GM11168 (cell line): ENCODE data around the gene ARID3C.

Experiments
- in situ Hi-C: fragments of 300-500 bp; cut with MboI; formaldehyde crosslinking; loops from one replicate; pipeline ENCODE4 v1.12.0; 2022; ENCODE audit warnings: low sequenced_read_pairs; ENCODE audit not compliant: unreplicated experiment

Gene ARID3C

GRCh38 chr9:34633166-34633565 lies 4.3 kb upstream of the ARID3C start:
- in situ Hi-C loops = no loop called here

GRCh38 chr9:34630402-34631154 lies 1.7 kb upstream of the ARID3C start:
- in situ Hi-C loops = no loop called here

DNA sequence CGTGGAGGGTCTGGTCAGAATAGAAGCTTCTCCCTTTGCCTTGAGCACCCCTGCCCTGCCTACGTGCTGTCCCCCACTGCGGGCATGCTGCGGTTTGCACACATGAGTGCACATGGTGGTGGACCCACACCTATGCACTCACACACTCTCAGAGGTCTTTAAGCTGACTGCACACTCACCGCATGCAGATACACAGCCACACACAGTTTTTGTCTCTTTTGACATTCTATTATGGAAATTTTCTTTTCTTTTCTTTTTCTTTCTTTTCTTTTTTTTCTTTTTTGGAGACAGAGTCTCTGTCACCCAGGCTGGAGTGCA lies 584 bp upstream of the ARID3C start:
- in situ Hi-C loops = no loop called here

GRCh38 chr9:34627716-34628655 lies 880 bp downstream of the ARID3C start:
- in situ Hi-C loops = no loop called here

DNA sequence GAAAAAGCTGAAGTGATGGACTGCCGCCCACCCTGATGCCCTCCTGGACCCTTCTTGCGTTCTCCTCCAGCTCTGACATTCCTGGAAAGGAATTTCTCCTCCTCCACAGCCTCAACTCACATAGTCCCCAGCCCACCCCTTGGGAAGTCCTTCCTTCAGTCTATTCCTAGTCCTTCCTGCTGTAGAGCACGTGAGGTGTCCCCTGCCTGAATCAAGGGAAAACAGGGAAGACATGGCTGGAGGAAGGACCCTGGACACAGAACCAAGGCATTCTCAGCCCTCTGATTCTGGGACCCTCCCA lies 3.7 kb downstream of the ARID3C start:
- in situ Hi-C loops = no loop called here

DNA sequence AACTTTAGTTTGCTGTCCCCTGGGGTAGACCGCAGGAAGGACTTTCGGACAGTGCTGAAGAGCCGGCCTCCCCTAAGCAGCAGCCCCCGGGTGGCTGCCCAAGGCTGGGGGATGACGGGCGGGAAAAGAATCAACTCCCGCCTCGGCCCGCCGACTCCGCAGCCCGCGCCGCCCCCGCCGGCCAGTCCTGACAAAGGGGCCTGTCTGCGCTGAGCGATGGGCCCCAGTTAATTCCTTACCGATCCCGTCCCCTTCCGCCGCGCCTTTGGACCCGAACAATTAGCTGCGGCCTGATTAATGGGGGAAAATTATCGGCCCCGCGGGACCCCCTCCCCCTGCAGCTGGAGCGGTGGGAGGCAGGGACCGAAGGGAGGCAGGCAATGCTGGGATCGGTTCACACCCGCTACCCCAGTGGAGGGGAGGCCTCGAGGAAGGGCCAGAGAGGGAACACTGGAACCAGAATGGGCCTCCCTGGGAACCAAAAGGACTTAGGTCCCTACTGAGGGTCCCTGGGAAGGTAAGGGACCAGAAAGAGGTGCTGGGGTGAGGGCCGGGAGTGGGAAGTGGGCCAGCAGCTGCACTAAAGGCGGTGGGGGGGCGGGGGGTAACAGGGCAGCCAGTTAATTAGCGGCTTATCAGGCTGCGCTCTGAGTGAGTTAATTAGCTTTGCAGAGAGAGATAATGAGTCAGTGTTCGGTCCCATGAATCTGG lies 4.2 kb downstream of the ARID3C start:
- in situ Hi-C loops = no loop called here

DNA sequence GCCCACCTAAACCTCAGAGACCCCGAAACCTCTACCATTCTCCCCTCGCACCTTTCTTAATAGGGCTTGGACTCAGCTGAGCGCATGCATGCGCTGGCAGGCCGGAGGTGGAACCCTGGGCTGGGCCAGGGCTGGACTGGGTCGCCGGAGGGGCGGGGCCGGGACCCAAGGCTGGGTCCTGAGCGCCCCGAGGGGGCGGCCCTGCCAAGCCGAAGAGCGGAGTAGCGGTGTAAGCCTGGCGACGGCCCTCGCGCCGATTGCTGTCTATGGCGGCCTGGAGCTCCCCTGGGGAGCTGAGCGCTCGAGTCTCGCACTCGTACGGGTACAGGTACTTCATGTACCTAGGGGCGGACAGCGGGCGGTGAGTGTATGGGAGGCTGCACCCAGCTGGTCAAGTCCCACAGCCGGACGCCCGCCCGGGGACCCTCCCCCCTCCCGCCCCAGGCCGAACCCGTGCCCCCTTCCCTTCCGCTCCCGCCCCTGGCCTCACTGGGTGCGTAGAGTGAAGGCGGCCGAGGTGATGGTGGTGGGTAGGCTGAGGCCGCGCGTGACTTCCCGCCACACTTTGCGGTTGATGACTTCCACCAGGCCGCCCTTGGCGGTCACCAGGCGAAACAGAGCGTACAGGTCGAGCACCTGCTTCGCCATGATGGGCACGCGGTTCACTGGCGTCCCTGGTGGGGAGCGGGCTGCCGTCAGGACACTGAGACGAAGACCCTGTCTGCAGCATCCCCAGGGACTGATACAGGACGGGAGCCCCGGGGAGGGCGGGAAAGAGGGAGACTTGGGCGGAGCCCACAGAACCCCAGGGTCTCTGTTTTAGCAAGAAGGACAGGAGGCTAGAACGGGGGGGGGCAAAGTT lies 5.3 kb downstream of the ARID3C start:
- in situ Hi-C loops = no loop called here

GRCh38 chr9:34620061-34620994 lies 8.5 kb downstream of the ARID3C start, which contains the start of gene DCTN3:
DCTN3 (minus strand) TSS chr9:34620495; CDS start chr9:34620464, 31 bp downstream.
- in situ Hi-C loops = no loop called here

GRCh38 chr9:34615132-34615531 lies 13.7 kb downstream of the ARID3C start:
- in situ Hi-C loops = no loop called here

DNA sequence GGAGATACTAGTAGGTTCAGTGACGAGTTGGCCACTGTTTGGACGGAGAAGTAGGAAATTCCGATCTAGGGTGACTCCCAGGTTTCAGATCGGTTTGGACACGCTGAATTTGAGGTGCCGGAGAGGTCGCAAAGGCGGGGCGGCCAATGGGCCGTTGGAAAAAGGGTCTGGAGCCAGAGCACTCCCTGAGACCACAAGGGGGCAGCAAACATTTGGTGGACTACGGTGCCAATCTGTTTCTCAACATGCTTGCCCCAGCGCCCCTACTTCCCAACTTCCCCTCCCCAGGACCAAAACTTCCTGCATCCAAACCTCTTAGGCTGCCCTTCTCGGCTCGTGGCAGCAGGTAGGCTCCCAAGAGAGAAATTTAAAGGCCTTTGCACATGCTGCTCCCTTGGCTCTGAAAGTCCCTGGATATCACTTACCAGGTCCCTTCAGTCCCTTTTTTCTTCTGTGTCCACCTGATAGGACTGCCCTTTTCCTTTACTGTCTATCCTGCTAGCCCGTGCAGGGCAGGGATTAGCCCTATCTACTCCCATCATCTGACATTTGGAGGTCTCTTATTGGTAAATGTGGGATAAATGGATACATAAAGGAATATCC lies 16.0 kb downstream of the ARID3C start:
- in situ Hi-C loops = no loop called here

DNA sequence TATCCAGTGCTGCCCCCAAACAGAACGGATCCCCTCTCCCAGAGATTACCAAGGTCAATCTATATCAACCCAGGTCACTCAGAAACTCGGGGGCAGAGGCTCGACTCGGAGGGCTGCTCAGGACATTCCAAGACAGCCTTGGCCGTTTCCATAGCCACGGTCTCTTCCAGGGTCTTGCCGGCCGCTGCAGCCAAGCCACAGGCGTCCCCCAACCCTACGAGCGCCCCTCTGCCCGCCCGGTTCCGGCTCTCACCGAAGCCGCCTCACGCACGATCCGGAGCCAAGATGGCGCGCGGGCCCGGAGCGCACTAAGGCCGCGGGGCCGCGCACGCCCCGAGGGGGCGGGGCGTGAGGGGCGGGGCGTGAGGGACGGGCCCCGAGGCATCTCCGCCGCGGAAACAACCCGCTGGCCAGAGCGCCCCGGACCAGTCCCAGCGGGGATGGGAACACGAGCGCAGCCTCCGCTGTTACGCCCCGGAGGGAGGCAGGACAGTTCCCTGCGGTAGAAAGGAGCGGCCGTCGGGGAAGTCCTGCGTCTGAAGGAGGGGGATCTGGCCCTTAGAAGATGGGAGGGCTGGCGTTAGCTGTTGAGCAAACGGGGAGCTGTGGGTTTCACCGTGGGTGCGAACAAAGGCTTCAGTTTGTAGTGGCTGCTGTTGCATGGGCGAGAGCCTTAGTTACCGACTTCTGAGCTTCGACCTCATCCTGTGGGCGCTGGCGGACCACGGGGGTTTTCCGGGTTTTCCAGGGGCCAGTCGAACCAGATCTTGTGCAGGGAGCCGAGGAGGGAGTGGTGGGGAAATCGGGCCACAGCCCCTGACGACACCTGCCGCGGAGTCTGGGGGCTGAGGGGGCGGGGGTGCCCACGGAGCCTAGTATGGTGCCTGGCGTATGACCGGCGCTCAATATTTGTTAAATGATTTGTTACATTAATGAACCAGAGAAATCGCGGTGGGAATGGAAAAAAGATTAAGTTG lies 16.8 kb downstream of the ARID3C start, which contains the start of gene RPP25L:
Gene RPP25L (minus strand): TSS at position 287 of the 977 bp plus-strand sequence. CDS start 801 bp downstream, outside the sequence.
- in situ Hi-C loops = no loop called here

DNA sequence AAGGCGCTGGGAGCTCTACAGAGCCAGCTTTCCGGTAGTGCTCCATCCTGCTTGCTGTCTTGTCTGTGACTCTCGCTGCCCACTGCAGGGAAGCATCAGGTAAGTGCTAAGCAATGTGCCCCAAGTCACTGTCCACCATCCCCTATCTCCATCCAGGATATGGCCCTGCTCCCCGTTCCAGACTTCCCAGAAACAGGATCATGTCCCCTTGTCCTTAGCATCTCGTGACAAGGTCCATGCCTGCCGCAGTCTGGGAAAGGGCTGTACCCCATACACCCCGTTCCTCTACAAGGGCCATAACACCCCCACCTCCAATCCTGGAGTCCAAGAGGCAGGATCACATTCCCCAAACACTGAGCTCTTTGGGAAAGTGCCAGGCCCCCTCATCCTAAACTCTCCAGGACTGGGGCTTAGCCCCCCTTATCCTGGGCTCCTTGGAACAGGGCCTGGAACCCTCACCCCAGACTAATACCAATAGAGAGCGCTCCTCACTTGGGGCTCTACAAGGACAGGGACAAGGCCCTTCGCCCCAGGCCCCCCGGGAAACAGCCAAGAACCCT lies 17.5 kb downstream of the ARID3C start:
- in situ Hi-C loops = no loop called here

DNA sequence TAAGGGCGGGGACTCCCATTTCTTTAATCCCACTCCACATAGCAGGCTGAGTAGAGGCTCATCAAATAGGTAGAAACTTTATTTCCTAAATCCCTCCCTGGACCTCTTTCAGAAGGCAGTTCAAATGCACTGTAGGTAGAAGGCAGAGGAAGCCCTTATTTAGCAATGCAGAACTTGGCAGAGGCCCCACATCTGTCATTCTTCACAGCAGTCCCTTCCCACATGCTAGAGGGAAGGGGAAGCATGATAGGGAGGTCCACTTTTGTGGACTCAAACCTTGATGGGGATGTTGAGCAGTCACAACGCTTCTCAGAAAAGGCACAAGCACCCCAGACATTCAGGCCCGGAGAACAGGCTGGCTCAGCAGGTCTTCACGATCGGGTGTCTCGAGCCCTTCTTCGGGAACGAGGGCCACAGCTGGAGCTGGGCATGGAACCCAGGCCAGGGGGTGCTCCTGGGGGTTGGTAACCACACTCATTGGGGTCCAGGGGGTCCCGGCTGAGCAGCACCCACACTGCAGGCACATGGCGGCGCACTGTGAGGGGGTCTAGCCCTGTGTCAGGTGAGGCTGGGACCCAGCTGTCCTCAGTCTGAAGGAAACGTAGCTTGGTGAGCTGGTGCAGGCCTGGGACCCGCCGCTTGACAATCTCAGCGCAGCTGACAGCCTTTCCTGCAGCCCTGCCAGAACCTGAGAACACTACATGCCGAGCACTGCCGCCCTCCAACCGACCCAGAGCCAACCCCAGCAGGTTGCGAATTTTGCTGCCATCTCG lies 18.2 kb downstream of the ARID3C start:
- in situ Hi-C loops = no loop called here

DNA sequence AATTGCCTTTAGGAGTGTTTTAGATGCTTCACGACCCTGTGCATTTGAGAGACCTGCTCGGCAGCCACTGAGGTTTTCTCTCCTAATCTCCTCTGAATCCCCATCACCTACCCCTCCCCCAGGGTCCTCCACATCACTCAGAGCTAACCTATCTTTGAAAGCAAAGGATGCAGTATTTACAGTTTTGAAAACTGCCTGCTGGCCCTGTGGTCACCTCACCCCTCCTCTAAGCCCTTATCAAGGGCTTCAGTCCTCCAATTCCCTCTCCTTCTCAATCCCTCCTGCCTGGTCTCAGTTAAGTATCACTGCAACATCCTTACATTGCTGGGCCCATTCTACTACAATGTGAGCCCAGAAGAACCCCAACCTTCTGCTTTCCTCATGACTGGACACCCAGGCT lies 21.5 kb downstream of the ARID3C start:
- in situ Hi-C loops = loop anchor here (10.0 kb wide), 1 partner anchor 183 kb away; no protein-coding TSS in a partner anchor

DNA sequence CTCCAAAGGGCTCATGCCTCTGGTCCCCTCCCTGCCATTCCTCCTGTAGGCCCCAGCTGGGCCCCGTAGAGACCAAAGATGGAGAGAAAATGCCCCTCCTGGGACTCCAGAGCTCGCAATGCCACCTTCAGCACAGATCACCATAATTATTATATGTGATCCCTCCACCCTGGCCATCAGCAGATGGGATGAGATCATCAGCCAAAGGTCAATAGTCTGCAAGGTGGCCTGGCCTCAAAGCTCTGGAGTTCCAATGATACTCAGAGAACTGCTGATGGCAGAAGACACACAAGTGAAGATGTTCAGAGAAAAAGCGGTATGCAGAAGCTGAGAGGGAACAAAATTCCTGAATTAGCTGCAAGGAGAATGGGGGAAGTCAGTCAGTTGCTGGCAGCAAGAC lies 22.0 kb downstream of the ARID3C start:
- in situ Hi-C loops = loop anchor here (10.0 kb wide), 1 partner anchor 182 kb away; no protein-coding TSS in a partner anchor

DNA sequence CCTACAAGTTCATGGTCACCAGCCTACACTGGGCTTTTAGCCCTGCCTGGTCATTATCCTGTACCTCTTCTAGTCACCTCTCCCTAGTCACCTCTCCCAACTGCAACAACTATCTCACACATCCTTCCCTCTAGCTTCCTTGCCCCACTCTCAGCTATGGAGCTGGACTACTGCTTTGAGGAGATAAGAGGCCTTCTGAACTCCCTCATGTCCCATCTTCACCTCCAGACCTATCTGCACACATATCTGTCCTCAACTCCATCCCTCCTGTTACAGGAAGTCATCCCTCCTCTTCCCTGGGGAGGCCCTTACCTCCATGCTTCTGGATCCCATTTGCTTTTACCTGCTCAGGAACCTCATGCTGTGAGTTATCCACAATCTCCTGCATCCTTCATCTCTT lies 22.7 kb downstream of the ARID3C start:
- in situ Hi-C loops = loop anchor here (10.0 kb wide), 1 partner anchor 181 kb away; no protein-coding TSS in a partner anchor
